ENCODE measurements around the gene LRP3.

The LRP3 gene

GRCh38 chr19:33241091-33241529 is 47.0 kb downstream of the LRP3 start:
- DNase-seq: no peak

- no peak for DNase-seq
These were observed 47.5 kb downstream of the LRP3 start for GRCh38 chr19:33241530-33242101.

GRCh38 chr19:33242131-33242530 is 48.0 kb downstream of the LRP3 start:
- DNase-seq: no peak

GRCh38 chr19:33242911-33243310 is 48.8 kb downstream of the LRP3 start:
- no peak for DNase-seq

- DNase-seq: no peak
These were observed 52.0 kb downstream of the LRP3 start for GRCh38 chr19:33245948-33246708.

GRCh38 chr19:33246709-33247440 is 52.7 kb downstream of the LRP3 start:
- no peak for DNase-seq

GRCh38 chr19:33247441-33247819 is 53.3 kb downstream of the LRP3 start:
- no peak for DNase-seq

GRCh38 chr19:33248104-33248503 is 54.0 kb downstream of the LRP3 start:
- DNase-seq: no peak

- no peak for DNase-seq
These were observed 54.4 kb downstream of the LRP3 start for GRCh38 chr19:33248553-33248953.

- no peak for DNase-seq
These were observed 55.0 kb downstream of the LRP3 start for GRCh38 chr19:33248954-33249613.

GRCh38 chr19:33249740-33250366 is 55.7 kb downstream of the LRP3 start:
- no peak for DNase-seq

GRCh38 chr19:33250500-33250899 is 56.4 kb downstream of the LRP3 start:
- DNase-seq: no peak

GRCh38 chr19:33251076-33251475 is 56.9 kb downstream of the LRP3 start:
- DNase-seq: no peak

GRCh38 chr19:33251526-33252090 is 57.5 kb downstream of the LRP3 start:
- no peak for DNase-seq

GRCh38 chr19:33252418-33252962 is 58.4 kb downstream of the LRP3 start:
- no peak for DNase-seq

- no peak for DNase-seq
These were observed 58.8 kb downstream of the LRP3 start for GRCh38 chr19:33252971-33253370.

GRCh38 chr19:33254245-33254824 is 60.2 kb downstream of the LRP3 start:
- no peak for DNase-seq

- DNase-seq: no peak
These were observed 61.7 kb downstream of the LRP3 start for GRCh38 chr19:33255781-33256180.

- no peak for DNase-seq
These were observed 62.1 kb downstream of the LRP3 start for GRCh38 chr19:33256261-33256660.

GRCh38 chr19:33257828-33258227 is 63.7 kb downstream of the LRP3 start:
- DNase-seq: no peak
